Measurements from ENCODE around the gene NAGPA.
"Not testable (repeated sequence)": the region's sequence is repeated elsewhere in the genome, so short reads cannot be mapped to it uniquely, and the experiment has no call there.

Gene NAGPA

GRCh38 chr16:5060073-5060641, 26.4 kb upstream of the NAGPA start:
- no peak for DNase-seq

DNA sequence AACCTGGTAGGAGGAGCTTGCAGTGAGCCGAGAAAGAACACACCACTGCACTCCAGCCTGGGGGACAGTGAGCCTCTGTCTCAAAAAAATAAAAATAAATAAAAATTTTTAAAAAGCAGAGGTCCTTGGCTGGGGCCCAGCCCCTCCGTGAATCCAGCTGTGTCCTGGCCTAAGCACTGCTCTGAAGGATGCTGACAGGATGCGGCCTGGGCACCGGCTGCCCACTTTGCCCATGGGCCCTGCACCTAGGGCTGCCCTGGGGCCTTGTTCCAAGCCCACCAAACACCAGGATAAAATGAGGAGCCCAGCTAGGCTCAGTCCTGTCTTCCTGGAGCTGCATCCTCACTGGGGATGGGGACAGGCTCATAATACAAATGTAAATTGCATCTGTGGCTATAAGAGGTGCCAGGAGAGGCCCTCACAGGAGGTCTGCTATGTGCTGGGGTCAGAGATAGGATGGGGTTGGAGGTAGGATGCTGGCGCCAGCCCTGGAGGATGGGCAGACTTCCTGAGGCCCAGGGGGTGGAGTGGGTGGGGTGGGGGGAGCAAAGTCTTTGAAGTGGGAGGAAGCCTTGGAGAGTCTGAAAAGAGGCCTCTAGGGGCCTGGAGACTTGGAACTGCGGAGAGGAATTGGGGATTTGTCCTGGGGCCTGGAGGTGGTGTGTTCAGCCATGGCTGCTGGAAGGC, 25.8 kb upstream of the NAGPA start:
- DNase-seq = no peak

GRCh38 chr16:5058476-5058875, 24.7 kb upstream of the NAGPA start:
- DNase-seq = peak; percentile 41 to 64

- DNase-seq = peak; percentile 40 to 68
These were observed 22.6 kb upstream of the NAGPA start for GRCh38 chr16:5056352-5056751.

GRCh38 chr16:5054876-5055865, 21.4 kb upstream of the NAGPA start:
- DNase-seq = no peak

DNA sequence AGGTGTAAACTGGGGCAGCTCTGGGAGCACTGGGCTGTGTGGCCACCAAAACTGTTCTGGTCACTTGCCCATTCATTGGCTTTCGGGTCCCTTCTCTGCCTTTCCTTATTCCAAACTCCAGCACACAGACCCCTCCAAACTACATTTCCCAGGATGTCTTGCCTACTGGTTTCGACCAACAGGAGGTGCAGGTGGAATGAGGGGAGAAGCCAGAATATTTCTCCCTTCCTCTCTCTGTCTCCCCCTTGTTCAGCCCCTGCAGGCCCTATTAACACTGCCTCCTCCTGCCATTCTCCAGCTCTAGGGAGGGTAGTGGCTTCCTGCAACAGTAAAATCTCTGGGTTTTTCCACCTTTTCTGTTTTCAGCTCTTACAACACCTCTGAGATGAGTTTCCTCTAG, 13.2 kb upstream of the NAGPA start:
- no peak for DNase-seq

DNA sequence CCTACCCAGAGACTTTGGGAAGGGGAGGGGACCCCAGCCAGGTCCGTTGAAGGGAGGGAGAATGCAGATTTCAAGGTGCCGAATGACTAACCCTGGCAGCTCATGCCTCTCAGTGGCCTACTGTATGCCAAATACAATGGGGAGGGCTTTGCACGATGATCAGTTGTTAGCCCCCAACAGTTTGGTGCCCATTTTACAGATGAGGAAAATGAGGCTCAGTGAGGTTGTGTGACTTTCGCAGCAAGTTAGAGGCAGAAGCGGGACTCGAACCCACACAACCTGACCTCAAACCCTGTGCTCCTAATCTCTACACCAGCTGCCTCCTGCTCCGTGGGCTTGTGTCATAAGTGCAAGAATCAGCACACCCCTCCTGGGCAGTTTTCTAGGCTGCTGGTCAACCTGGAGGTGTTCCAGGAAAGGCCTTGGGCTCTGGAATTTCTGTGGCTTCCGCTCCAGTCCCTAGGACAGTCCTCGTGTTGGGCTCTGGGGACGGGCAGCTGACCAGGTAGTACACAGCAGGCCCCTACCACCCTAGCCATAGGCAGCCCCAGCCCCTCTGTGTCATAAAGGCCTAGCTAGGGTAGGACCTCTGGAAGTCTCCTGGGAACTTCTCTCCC, 11.9 kb upstream of the NAGPA start:
- no peak for DNase-seq

GRCh38 chr16:5044581-5044980, 10.8 kb upstream of the NAGPA start:
- not testable (repeated sequence) for DNase-seq

GRCh38 chr16:5044011-5044540, 10.3 kb upstream of the NAGPA start:
- DNase-seq = no peak

DNA sequence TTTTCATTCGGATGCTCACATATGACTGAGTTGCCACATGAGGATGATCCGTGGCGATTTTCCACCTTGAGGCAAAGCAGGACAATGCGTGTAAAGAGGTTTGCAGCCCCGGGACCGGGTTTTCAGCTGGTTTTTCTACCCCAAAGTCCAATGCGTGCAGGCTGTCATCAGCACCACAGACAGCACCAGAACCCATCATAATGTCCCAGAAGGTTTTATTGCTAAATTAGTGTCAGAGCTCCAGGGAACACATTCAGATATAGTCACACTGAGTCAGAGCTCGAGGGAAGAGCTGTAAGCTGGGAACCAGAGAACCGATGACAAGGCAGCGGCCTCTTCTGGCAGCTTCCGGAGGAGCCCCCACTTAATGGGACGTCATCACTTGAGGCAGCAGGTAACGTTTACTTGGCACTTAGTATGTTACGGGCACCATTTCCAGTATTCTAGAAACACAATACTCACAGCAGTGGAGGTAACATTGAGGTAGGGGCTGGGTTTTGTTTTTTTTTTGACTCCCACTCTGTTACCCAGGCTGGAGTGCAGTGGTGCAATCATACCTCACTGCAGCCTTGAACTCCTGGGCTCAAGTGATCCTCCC, 8.9 kb upstream of the NAGPA start:
- DNase-seq = no peak

GRCh38 chr16:5041600-5042133, 7.9 kb upstream of the NAGPA start:
- no peak for DNase-seq

GRCh38 chr16:5040451-5040850, 6.7 kb upstream of the NAGPA start:
- DNase-seq = no peak

GRCh38 chr16:5036228-5037156, 2.8 kb upstream of the NAGPA start:
- DNase-seq = peak; percentile 17 to 46

DNA sequence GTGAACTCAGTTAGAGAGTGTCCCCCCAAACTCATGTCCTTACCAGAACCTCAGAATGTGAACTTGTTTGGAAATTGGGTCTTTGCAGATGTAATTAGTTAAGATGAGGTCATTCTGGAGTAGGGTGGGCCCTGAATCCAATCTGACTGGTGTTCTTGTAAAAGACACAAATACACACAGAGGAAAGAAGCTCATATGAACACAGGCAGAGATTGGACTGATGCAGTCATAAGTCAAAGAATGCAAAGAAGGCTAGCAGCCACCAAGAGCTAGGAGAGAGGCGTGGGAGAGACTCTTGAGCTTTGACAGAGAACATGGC, 2.1 kb upstream of the NAGPA start:
- DNase-seq = no peak

DNA sequence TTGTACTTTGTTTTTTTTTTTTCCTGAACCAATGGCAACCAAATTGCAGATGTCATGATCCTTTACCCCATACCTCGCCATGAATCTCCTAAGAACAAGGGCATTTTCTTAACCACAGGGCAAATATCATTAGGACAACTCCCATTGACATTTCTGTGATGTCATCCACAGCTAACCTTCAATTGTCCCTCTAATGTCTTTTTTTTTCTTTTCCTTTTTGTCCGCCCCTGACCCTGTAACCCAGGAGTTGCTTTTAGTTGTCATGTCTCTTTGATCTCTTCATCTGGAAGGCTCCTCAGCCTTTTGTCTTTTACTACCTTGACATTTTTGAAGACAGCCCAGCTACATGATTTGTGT, 410 bp upstream of the NAGPA start:
- peak in 1 of 2 donors; percentile 7 for DNase-seq

- peak; percentile 20 to 36 for DNase-seq
These were observed 977 bp downstream of the NAGPA start for GRCh38 chr16:5032748-5033167.

GRCh38 chr16:5031601-5032000, 2.1 kb downstream of the NAGPA start:
- DNase-seq = no peak

DNA sequence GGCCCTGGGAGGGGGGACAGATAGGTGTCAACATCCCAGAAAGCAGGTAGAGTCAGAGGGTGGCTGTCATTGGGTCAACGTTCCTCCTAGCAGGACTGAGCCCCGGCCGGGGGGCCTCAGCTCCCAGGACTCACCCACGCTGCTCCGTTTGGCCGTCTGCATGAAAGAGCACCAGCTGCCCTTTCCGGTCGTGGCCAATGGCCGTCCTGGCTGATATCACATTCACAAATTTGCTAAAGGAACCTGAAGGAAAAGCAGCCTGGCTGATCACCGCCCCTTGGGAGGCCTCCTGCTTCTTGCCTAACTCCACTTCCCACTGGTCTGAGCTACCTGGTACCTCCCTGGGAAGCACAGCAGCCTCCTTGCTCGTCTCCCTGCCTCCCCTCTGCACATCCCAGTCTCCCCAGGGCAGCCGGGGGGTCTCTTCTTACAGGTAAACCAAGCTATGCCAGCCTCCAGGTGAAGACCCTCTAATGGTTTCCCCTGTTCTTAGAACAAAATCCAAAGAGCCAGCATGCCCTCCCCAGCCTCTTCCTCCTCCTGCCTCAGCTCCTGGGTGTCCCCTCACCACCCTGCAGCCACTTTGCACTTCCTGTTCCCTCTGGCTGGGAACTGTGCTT, 3.4 kb downstream of the NAGPA start:
- DNase-seq = no peak

DNA sequence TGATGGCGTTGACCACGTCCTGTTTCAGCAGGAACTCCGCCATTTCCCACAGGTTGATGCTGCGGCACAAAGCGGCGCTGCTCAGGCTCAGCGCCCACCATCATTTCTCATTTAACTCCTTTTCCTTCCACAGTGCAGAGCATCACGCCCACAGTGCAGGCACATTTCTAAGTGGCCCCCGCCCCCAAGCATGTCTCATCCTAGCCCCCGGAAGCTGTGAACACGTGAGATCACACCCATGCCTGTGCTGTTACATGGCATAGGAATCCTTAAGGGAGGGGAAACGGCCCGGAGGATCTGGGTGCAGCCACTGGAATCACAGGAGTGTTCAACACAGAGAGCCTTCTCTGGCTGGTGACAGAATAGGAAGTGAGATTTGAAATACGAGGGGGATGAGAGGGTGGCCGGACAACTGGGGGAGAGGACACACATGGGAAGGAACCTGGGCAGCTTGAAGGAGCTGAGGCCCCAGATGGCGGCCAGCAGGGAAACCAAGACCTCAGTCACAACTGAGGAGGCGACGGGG, 4.7 kb downstream of the NAGPA start:
- no peak for DNase-seq

DNA sequence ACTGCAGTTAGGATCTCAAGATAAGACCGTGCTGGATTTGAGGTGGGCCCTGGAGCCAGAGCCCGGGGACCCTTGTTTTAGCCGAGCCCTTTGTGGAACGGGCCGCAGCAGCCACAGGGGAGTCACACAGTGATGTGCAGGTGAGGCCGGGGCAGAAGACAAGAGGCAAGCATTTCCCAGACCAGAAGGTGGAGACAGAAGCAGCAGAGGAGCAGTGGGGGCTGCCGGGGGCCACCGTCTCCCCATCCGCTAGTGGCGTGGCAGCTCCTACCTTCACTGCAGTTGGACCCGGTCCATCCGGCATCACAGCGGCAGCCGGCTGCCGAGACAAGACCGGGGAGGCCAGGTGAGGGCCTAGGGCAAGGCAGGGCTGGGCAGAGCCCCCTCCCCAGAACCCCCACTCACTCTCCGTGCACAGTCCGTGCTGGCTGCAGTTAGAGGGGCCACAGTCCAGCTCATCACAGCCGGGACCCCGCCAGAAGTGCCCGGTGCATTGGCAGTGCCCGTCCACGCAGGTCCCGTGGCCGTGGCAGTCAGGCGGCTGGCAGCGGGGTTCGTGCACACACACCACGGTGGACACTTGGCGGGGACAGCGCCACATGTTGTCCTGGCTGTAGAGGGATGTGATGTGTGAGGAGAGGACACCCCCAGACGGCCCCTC, 6.0 kb downstream of the NAGPA start:
- no peak for DNase-seq

All from inflammatory macrophage (primary cell).